ENCODE measurements around the gene KCNMA1. TPM values are rescaled to one million over a fixed set of nuclear protein-coding genes. Genes with fewer than 3 reads are reported as not detected.

The KCNMA1 gene
- polyA plus RNA-seq, 1 donor from 2014 or later, result 60.8 TPM

- no peaks in the 10 kb centered on the region for H3F3A ChIP-seq (ENCODE audit: insufficient read depth, low read length, poor library complexity, severe bottlenecking)
- TF ChIP-seq RAD21 (conservative IDR thresholded peaks at IDR 0.05) (no peak), CTCF (IDR thresholded peaks at IDR 0.05; ENCODE audit: poor library complexity, severe bottlenecking) (no peak), EZH2 (IDR thresholded peaks at IDR 0.05; ENCODE audit: borderline replicate concordance, insufficient read depth, low read length, poor library complexity, severe bottlenecking) (no peak), SMC3 (conservative IDR thresholded peaks at IDR 0.05; ENCODE audit: poor library complexity) (no peak), POLR2AphosphoS5 (IDR thresholded peaks at IDR 0.05) (no peak), EP300 (conservative IDR thresholded peaks at IDR 0.05; ENCODE audit: poor library complexity, severe bottlenecking) (no peak), REST (IDR thresholded peaks at IDR 0.05; ENCODE audit: borderline replicate concordance) (no peak), TAF1 (IDR thresholded peaks at IDR 0.05; ENCODE audit: low read depth) (no peak), MXI1 (conservative IDR thresholded peaks at IDR 0.05; ENCODE audit: poor library complexity, severe bottlenecking) (no peak)
- H3K9me2 ChIP-seq (ENCODE audit: insufficient read depth, low read length), result no peaks in the 10 kb centered on the region
- no peaks in the 10 kb centered on the region for H3K36me3 ChIP-seq (ENCODE audit: insufficient read depth, low read length)
- no peaks in the 10 kb centered on the region for H3K79me2 ChIP-seq (replicated peaks; ENCODE audit: insufficient read depth, low read length)
- no peaks in the 10 kb centered on the region for H3K27me3 ChIP-seq (ENCODE audit: insufficient read depth, low read depth, low read length)
- no peaks in the 10 kb centered on the region for H3K9me3 ChIP-seq (ENCODE audit: low read length)
- no peaks in the 10 kb centered on the region for H4K20me1 ChIP-seq (ENCODE audit: insufficient read depth)
- no peak overlapping the region for H3K9ac ChIP-seq (ENCODE audit: low read length)
- no peak overlapping the region for H3K4me2 ChIP-seq (ENCODE audit: low read length)
- no peak overlapping the region for H3K27ac ChIP-seq (ENCODE audit: low read length)
- no peak overlapping the region for H3K4me3 ChIP-seq (ENCODE audit: low read length)
- H2AFZ ChIP-seq (ENCODE audit: low read depth, low read length), result no peak overlapping the region
Measured at GRCh38 chr10:77467422-77467963, 170.1 kb downstream of the KCNMA1 start.

- H3K4me3 ChIP-seq (ENCODE audit: low read length), result no peak overlapping the region
- H3K27ac ChIP-seq (ENCODE audit: low read length), result no peak overlapping the region
- H3K79me2 ChIP-seq (replicated peaks; ENCODE audit: insufficient read depth, low read length), result no peaks in the 10 kb centered on the region
- no peaks in the 10 kb centered on the region for H3F3A ChIP-seq (ENCODE audit: insufficient read depth, low read length, poor library complexity, severe bottlenecking)
- H2AFZ ChIP-seq (ENCODE audit: low read depth, low read length), result no peak overlapping the region
- no peaks in the 10 kb centered on the region for H3K36me3 ChIP-seq (ENCODE audit: insufficient read depth, low read length)
- no peaks in the 10 kb centered on the region for H3K27me3 ChIP-seq (ENCODE audit: insufficient read depth, low read depth, low read length)
- H3K9ac ChIP-seq (ENCODE audit: low read length), result no peak overlapping the region
- H4K20me1 ChIP-seq (ENCODE audit: insufficient read depth), result no peaks in the 10 kb centered on the region
- H3K9me3 ChIP-seq (ENCODE audit: low read length), result no peaks in the 10 kb centered on the region
- no peak overlapping the region for H3K4me2 ChIP-seq (ENCODE audit: low read length)
- TF ChIP-seq EZH2 (IDR thresholded peaks at IDR 0.05; ENCODE audit: borderline replicate concordance, insufficient read depth, low read length, poor library complexity, severe bottlenecking) (no peak), RAD21 (conservative IDR thresholded peaks at IDR 0.05) (no peak), EP300 (conservative IDR thresholded peaks at IDR 0.05; ENCODE audit: poor library complexity, severe bottlenecking) (no peak), SMC3 (conservative IDR thresholded peaks at IDR 0.05; ENCODE audit: poor library complexity) (no peak), POLR2AphosphoS5 (IDR thresholded peaks at IDR 0.05) (no peak), CTCF (IDR thresholded peaks at IDR 0.05; ENCODE audit: poor library complexity, severe bottlenecking) (no peak), TAF1 (IDR thresholded peaks at IDR 0.05; ENCODE audit: low read depth) (no peak), REST (IDR thresholded peaks at IDR 0.05; ENCODE audit: borderline replicate concordance) (no peak), MXI1 (conservative IDR thresholded peaks at IDR 0.05; ENCODE audit: poor library complexity, severe bottlenecking) (no peak)
- no peaks in the 10 kb centered on the region for H3K9me2 ChIP-seq (ENCODE audit: insufficient read depth, low read length)
Measured at GRCh38 chr10:77463967-77464745, 173.5 kb downstream of the KCNMA1 start.

All from neural cell (in vitro differentiated cells).